Breast epithelium (tissue), 3 donors: Measurements from ENCODE around the gene GTF2H3.

Experiments
- CTCF ChIP-seq, 3 donors: fragments of 450-650 bp; IDR thresholded peaks; one replicate each; pipeline ENCODE4 v1.5.1; 2016 to 2017; ENCODE audit warnings: antibody characterized with exemption in 3 of 3, mild to moderate bottlenecking in 3 of 3, moderate library complexity in 3 of 3
- POLR2AphosphoS5 ChIP-seq, 3 donors: sonication (generic); formaldehyde crosslinking; IDR thresholded peaks; one replicate each; pipeline ENCODE4 v1.6.1; 2017; ENCODE audit warnings: antibody characterized with exemption in 3 of 3

GRCh38 chr12:123645380-123645779 lies 11.8 kb downstream of the GTF2H3 start:
- TF ChIP-seq CTCF (IDR thresholded peaks at IDR 0.05) (no peak), POLR2AphosphoS5 (IDR thresholded peaks at IDR 0.05) (no peak)
